Stomach (tissue), 9 donors: Measurements from ENCODE around the gene SMIM12. TPM values are rescaled to one million over a fixed set of nuclear protein-coding genes. Genes with fewer than 3 reads are reported as not detected.
"Not testable (repeated sequence)": the region's sequence is repeated elsewhere in the genome, so short reads cannot be mapped to it uniquely, and the experiment has no call there.

Experiments
- DNase-seq, 2 donors: peaks; one replicate each; pipeline versions ENCODE4 v3.0.0 to v3.0.0-alpha.2; 2013 to 2019
- H3K27ac ChIP-seq, 5 donors: fragments of 200-600 bp in 4 of 5; sonication (generic) in 4 of 5; one replicate each; pipeline ENCODE4 v1.5.1; 2013 to 2019; ENCODE audit warnings: mild to moderate bottlenecking in 1 of 5, moderate library complexity in 1 of 5
- H3K27me3 ChIP-seq, 3 donors: fragments of 200-600 bp; sonication (generic); one replicate each; pipeline ENCODE4 v1.5.1; 2017 to 2019; ENCODE audit warnings: mixed run types in 1 of 3
- H3K36me3 ChIP-seq, 4 donors: fragments of 200-600 bp; sonication (generic); 1 replicate in 3 of 4; 2 replicates in 1 of 4; pipeline ENCODE4 v1.5.1; 2016 to 2019
- H3K4me1 ChIP-seq, 4 donors: fragments of 200-600 bp; sonication (generic); one replicate each; pipeline ENCODE4 v1.5.1; 2016 to 2019
- H3K4me3 ChIP-seq, 4 donors: fragments of 200-600 bp; sonication (generic) in 3 of 4; one replicate each; pipeline ENCODE4 v1.5.1; 2016 to 2019; ENCODE audit warnings: mild to moderate bottlenecking in 1 of 4
- H3K9me3 ChIP-seq, 4 donors: fragments of 200-600 bp; sonication (generic); one replicate each; pipeline ENCODE4 v1.5.1; 2016 to 2019
- EP300 ChIP-seq: sonication (generic); formaldehyde crosslinking; IDR thresholded peaks from one replicate; pipeline ENCODE4 v1.6.1; 2017; ENCODE audit warnings: antibody characterized with exemption
- POLR2A ChIP-seq, 4 donors: fragments of 450-650 bp; IDR thresholded peaks; one replicate each; pipeline ENCODE4 v1.6.1; 2016; ENCODE audit warnings: antibody characterized with exemption in 4 of 4, control low read depth in 2 of 4, mild to moderate bottlenecking in 1 of 4, moderate library complexity in 1 of 4
- POLR2AphosphoS5 ChIP-seq, 3 donors: sonication (generic); formaldehyde crosslinking; IDR thresholded peaks; one replicate each; pipeline ENCODE4 v1.6.1; 2016; ENCODE audit warnings: antibody characterized with exemption in 3 of 3
- WGBS, 5 donors: extraction: QIAGEN DNeasy Blood & Tissue Kit in 3 of 5; methylation state at CpG; one replicate each; pipeline versions ENCODE4 v1.1.5 to v1.1.7; 2013 to 2018; 5-methylcytosine and 5-hydroxymethylcytosine counted together
- intact Hi-C: fragments of 100-400 bp; cut with DNase I; formaldehyde crosslinking; loops from one replicate; pipeline ENCODE4 v1.15.1; 2023; ENCODE audit warnings: low total_unique reads
- polyA plus RNA-seq, 3 donors: library from polyadenylated mRNA; stranded (reverse); fragments of 200-250 nt; gene quantifications; one replicate each; pipeline ENCODE4 v1.2.3, GENCODE V29; 2013
- total RNA-seq, 5 donors: library from RNA; depleted of rRNA; stranded (reverse); fragments of >200 nt; gene quantifications; one replicate each; pipeline versions ENCODE4 v1.1.0 to v1.2.3, GENCODE V29; 2014 to 2016
- TF ChIP-seq, protein P1 (sequence below), 7 experiments: fragments of 450-650 bp in 4 of 7; fragments of 200-600 bp in 3 of 7; sonication (generic) in 3 of 7; IDR thresholded peaks; one replicate each; pipeline ENCODE4 v1.5.1; 2016 to 2019; ENCODE audit warnings: antibody characterized with exemption in 7 of 7, control low read depth in 2 of 7, mild to moderate bottlenecking in 1 of 7
- donor health status: healthy with polysubstance abuse.
- donor health status: Bipolar disorder and iron deficiency.
- donor health status: healthy.

The SMIM12 gene
- total and polyA plus RNA-seq, 8 donors = 0.58 to 28.9 (median 22.6) TPM

DNA sequence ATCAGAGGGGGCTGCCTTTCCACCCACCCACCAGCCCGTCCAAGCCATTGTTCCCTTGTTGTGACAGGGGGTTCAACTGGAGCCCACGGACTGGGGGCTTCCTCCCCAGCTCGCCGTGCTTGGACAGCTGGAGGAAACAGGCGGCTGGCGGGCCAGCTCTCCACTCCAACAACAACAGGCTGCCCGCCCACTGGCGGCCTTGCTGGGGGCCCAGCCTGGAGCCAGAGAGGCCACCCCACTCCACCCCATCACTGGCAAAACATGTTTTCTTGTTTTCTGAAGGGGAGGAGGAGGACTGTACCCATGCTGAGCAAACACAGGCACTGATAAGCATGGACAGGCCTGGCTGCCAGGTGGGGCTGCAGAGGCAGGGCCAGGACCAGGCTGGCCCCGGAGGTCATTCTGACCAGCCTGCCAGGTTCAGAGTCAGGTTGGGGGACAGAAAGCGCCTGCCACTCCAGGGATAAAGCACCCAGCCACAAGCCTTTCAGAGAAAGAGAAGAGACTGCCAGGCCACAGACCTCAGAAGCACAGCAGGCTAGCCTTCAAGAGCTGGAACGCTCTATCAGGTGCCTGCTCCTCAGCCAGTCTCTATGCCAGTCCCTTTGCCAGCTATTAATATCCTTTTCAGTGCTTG, 34.0 kb downstream of the SMIM12 start:
- Histone ChIP-seq H3K36me3 (no peaks in the 10 kb centered on the region), H3K9me3 (peaks cover 0 to 8% (median 0%) of the 10 kb centered on the region in 4 donors), H3K4me3 (peak overlapping the region in 1 of 4 donors; percentile 6), H3K4me1 (peaks cover 10 to 21% (median 17%) of the 10 kb centered on the region in 4 donors), H3K27me3 (no peaks in the 10 kb centered on the region), H3K27ac (peak overlapping the region; percentile 16 to 77 (median 74))
- DNase-seq = peak; percentile 70 to 75
- 30 to 59% (median 39%) methylated on average over 9 to 11 of the region's 11 CpGs for WGBS, 5 donors
- TF ChIP-seq, protein P1, sequence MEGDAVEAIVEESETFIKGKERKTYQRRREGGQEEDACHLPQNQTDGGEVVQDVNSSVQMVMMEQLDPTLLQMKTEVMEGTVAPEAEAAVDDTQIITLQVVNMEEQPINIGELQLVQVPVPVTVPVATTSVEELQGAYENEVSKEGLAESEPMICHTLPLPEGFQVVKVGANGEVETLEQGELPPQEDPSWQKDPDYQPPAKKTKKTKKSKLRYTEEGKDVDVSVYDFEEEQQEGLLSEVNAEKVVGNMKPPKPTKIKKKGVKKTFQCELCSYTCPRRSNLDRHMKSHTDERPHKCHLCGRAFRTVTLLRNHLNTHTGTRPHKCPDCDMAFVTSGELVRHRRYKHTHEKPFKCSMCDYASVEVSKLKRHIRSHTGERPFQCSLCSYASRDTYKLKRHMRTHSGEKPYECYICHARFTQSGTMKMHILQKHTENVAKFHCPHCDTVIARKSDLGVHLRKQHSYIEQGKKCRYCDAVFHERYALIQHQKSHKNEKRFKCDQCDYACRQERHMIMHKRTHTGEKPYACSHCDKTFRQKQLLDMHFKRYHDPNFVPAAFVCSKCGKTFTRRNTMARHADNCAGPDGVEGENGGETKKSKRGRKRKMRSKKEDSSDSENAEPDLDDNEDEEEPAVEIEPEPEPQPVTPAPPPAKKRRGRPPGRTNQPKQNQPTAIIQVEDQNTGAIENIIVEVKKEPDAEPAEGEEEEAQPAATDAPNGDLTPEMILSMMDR (IDR thresholded peaks at IDR 0.05) = no peak
- peak in 2 of 3 donors; percentile 45 to 73 for TF ChIP-seq POLR2AphosphoS5 (IDR thresholded peaks at IDR 0.05)
- TF ChIP-seq POLR2A (IDR thresholded peaks at IDR 0.05) = no peak
- TF ChIP-seq EP300 = no peak
- intact Hi-C loops = no loop called here

DNA sequence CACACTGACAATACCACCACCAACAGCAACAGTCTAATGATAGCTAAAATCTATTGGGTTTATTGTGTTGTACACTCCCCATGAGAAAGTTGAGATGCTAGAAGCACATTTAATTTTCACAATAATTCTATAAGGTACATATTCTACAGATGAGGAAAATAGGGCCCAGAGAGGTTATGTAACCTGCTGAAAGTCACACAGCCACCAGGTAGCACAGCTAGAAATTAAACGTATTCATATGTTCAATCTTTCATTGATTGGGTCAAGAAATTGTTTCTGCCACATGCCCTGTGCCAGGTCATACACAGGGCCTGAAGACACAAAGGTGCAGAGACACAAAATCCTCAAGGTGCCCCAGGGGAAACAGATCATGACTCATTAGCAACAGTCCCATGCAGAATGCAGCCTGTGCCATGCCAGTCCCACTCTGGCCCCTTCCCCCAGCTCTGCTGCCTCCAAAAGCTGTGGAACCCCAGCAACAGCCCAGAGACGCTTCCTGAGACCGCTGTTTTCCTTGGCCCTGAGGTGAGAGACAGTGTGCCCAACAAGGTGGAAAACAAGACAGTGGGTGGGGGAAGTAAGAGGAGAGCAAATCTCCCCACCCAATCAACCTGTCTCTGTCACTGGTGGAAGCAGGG, 34.6 kb downstream of the SMIM12 start:
- Histone ChIP-seq H3K27ac (peak overlapping the region; percentile 16 to 77 (median 74)), H3K27me3 (no peaks in the 10 kb centered on the region), H3K4me1 (peaks cover 10 to 21% (median 17%) of the 10 kb centered on the region in 4 donors), H3K36me3 (no peaks in the 10 kb centered on the region), H3K4me3 (peak overlapping the region in 1 of 4 donors; percentile 6), H3K9me3 (peaks cover 0 to 8% (median 0%) of the 10 kb centered on the region in 4 donors)
- TF ChIP-seq, protein P1 (IDR thresholded peaks at IDR 0.05) = no peak
- no peak for TF ChIP-seq POLR2A (IDR thresholded peaks at IDR 0.05)
- TF ChIP-seq EP300 = no peak
- no peak for TF ChIP-seq POLR2AphosphoS5 (IDR thresholded peaks at IDR 0.05)
- no peak for DNase-seq
- intact Hi-C loops = no loop called here
- WGBS, 5 donors = 48 to 86% (median 62%) methylated on average over 3 of the region's 3 CpGs

DNA sequence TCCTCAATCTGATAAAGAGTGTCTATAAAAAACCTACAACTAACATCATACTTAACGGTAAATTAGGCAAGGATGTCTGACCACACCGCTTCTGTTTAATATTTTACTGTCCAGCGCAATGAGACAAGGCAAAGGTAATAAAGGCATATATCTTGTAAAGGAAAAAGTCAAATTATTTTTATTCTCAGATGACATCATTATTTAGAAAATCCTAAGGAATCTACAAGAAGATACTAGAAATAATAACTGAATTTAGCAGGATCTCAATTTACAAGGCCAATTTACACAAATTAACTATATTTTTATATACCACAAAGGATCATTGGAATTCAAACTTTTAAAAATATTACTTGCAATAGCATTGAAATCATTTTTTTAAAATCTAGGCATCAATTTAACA, 37.3 kb downstream of the SMIM12 start:
- peaks cover 10 to 21% (median 17%) of the 10 kb centered on the region in 4 donors for H3K4me1 ChIP-seq
- intact Hi-C loops = no loop called here
- TF ChIP-seq EP300 (no peak), POLR2AphosphoS5 (IDR thresholded peaks at IDR 0.05) (no peak), POLR2A (IDR thresholded peaks at IDR 0.05) (no peak)
- TF ChIP-seq, protein P1 (IDR thresholded peaks at IDR 0.05) = no peak
- peaks cover 0 to 8% (median 0%) of the 10 kb centered on the region in 4 donors for H3K9me3 ChIP-seq
- WGBS, 5 donors = 74 to 83% (median 80%) methylated on average over 3 of the region's 3 CpGs
- no peak overlapping the region for H3K27ac ChIP-seq
- no peaks in the 10 kb centered on the region for H3K27me3 ChIP-seq
- no peak for DNase-seq
- H3K4me3 ChIP-seq = no peak overlapping the region
- no peaks in the 10 kb centered on the region for H3K36me3 ChIP-seq

DNA sequence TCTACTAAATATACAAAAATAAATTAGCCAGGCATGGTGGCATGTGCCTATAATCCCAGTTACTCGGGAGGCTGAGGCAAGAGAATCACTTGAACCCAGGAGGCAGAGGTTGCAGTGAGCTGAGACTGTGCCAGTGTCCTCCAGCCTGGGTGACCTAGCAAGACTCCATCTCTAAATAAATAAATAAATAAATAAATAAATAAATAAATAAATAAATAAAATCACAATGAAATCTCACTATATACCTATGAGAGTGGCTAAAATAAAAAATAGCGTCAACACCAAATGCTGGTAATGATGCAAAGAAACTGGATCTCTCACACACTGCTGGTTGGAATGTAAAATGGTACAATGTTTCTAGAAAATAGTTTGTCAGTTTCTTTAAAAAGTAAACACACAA, 40.7 kb downstream of the SMIM12 start:
- intact Hi-C loops, H3K36me3 ChIP-seq, H3K9me3 ChIP-seq, DNase-seq, H3K27ac ChIP-seq, H3K4me1 ChIP-seq, H3K4me3 ChIP-seq, H3K27me3 ChIP-seq: not testable (repeated sequence)
- WGBS, 5 donors = 95 to 100% (median 98%) methylated on average over 2 of the region's 2 CpGs

DNA sequence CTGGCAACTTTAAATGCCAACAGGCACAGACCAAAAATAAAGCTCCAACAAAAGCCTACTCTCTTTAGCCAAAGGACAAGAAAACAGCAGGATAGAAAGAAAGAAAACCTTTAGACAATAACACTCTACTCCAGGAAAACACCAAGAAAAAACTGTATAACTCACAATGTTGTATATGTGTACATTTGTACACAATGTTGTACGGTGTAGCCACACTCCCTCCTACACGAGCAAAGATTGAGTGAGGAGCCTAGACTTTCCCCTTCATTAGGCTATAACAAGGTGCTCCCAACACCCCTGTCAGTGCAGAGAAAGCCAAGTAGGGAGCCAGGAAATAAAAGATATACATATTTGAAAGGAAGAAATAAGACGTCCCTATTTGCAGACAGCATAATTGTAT, 42.8 kb downstream of the SMIM12 start:
- no peak for DNase-seq
- WGBS, 5 donors = 46 to 64% (median 56%) methylated on average over 3 of the region's 3 CpGs
- intact Hi-C loops = no loop called here

More for the DNA sequence above, 42.8 kb downstream of the SMIM12 start:
- Histone ChIP-seq H3K36me3 (no peaks in the 10 kb centered on the region), H3K27ac (no peak overlapping the region), H3K4me3 (no peak overlapping the region), H3K27me3 (no peaks in the 10 kb centered on the region), H3K4me1 (no peaks in the 10 kb centered on the region), H3K9me3 (no peaks in the 10 kb centered on the region)
- TF ChIP-seq EP300 (no peak), POLR2A (IDR thresholded peaks at IDR 0.05) (no peak), POLR2AphosphoS5 (IDR thresholded peaks at IDR 0.05) (no peak)
- TF ChIP-seq, protein P1 (IDR thresholded peaks at IDR 0.05) = no peak
